Neural cell (in vitro differentiated cells): Measurements from ENCODE around the gene SLCO4A1.

Source experiments
- CTCF ChIP-seq: fragments of 450-650 bp; IDR thresholded peaks from 2 replicates; pipeline ENCODE4 v1.5.1; 2014; ENCODE audit warnings: antibody characterized with exemption, mild to moderate bottlenecking, moderate library complexity; ENCODE audit not compliant: poor library complexity, severe bottlenecking
- EP300 ChIP-seq: fragments of 450-650 bp; conservative IDR thresholded peaks from 2 replicates; pipeline ENCODE4 v1.6.1; 2014; ENCODE audit warnings: antibody characterized with exemption, mild to moderate bottlenecking, moderate library complexity; ENCODE audit not compliant: poor library complexity, severe bottlenecking
- EZH2 ChIP-seq: fragments of 200-600, 300-800 bp; shearing (Covaris generic), sonication (generic); IDR thresholded peaks from 2 replicates; pipeline ENCODE4 v1.6.1; 2014; ENCODE audit warnings: antibody characterized with exemption, low read length, borderline replicate concordance, mild to moderate bottlenecking; ENCODE audit not compliant: insufficient read depth, poor library complexity, severe bottlenecking
- MXI1 ChIP-seq: fragments of 450-650 bp; conservative IDR thresholded peaks from 2 replicates; pipeline ENCODE4 v1.6.1; 2014; ENCODE audit warnings: antibody characterized with exemption, mild to moderate bottlenecking; ENCODE audit not compliant: poor library complexity, severe bottlenecking
- POLR2AphosphoS5 ChIP-seq: IDR thresholded peaks from 2 replicates; pipeline ENCODE4 v1.6.1; 2012
- RAD21 ChIP-seq: fragments of 450-650 bp; conservative IDR thresholded peaks from 2 replicates; pipeline ENCODE4 v1.6.1; 2014; ENCODE audit warnings: antibody characterized with exemption, mild to moderate bottlenecking, moderate library complexity

GRCh38 chr20:62719250-62719935 lies 77.1 kb downstream of the SLCO4A1 start:
- no peak for TF ChIP-seq CTCF
- no peak for TF ChIP-seq RAD21
- TF ChIP-seq EP300, result no peak
- TF ChIP-seq POLR2AphosphoS5, result no peak
- no peak for TF ChIP-seq EZH2
- TF ChIP-seq MXI1, result no peak
